SK-N-SH treated with all-trans-retinoic acid at 6 μM for 48 hours (cell line): ENCODE data around the gene CNTN4.

ENCODE experiments used
- ATAC-seq: fragments of 200-7000 bp; cut with Tn5 transposase; 3 replicates; pipeline ENCODE4 v1.9.1; 2020; ENCODE audit warnings: mild to moderate bottlenecking, moderate library complexity
- ARNTL ChIP-seq: fragments of 450-650 bp; formaldehyde crosslinking; IDR thresholded peaks from 2 replicates; pipeline ENCODE4 v1.5.0; 2020; ENCODE audit warnings: low read depth, mild to moderate bottlenecking, moderate library complexity, borderline replicate concordance
- CSDC2 ChIP-seq: fragments of 250-450 bp; sonication (Bioruptor Pico); IDR thresholded peaks from 2 replicates; pipeline ENCODE4 v1.5.0; 2020; ENCODE audit warnings: mild to moderate bottlenecking, moderate library complexity
- GLIS3 ChIP-seq: fragments of 250-450 bp; sonication (Bioruptor Pico); IDR thresholded peaks from 2 replicates; pipeline ENCODE4 v1.5.0; 2020; ENCODE audit warnings: mild to moderate bottlenecking, moderate library complexity
- ISL1 ChIP-seq: fragments of 250-450 bp; sonication (Bioruptor Pico); IDR thresholded peaks from 2 replicates; pipeline ENCODE4 v2.1.2; 2022; ENCODE audit warnings: mild to moderate bottlenecking, moderate library complexity
- PPARA ChIP-seq: fragments of 250-450 bp; sonication (Bioruptor Pico); IDR thresholded peaks from 2 replicates; pipeline ENCODE4 v1.5.0; 2020; ENCODE audit warnings: mild to moderate bottlenecking, borderline replicate concordance
- RARB ChIP-seq: fragments of 250-450 bp; sonication (Bioruptor Pico); IDR thresholded peaks from 2 replicates; pipeline ENCODE4 v1.8.0; 2021; ENCODE audit warnings: mild to moderate bottlenecking, moderate library complexity
- SNAI2 ChIP-seq: fragments of 250-450 bp; sonication (Bioruptor Pico); IDR thresholded peaks from 2 replicates; pipeline ENCODE4 v1.5.0; 2020; ENCODE audit warnings: mild to moderate bottlenecking, moderate library complexity
- TCF4 ChIP-seq: fragments of 250-450 bp; sonication (Bioruptor Pico); IDR thresholded peaks from 2 replicates; pipeline ENCODE4 v1.8.0; 2021; ENCODE audit warnings: mild to moderate bottlenecking, moderate library complexity, borderline replicate concordance
- TOX ChIP-seq: fragments of 250-450 bp; sonication (Bioruptor Pico); IDR thresholded peaks from 2 replicates; pipeline ENCODE4 v1.8.0; 2021; ENCODE audit warnings: mild to moderate bottlenecking, moderate library complexity, borderline replicate concordance
- ZC3H10 ChIP-seq: fragments of 250-450 bp; sonication (Bioruptor Pico); IDR thresholded peaks from 2 replicates; pipeline ENCODE4 v1.5.1; 2021; ENCODE audit warnings: mild to moderate bottlenecking, moderate library complexity
- ZFP3 ChIP-seq: fragments of 250-450 bp; sonication (Bioruptor Pico); IDR thresholded peaks from 2 replicates; pipeline ENCODE4 v1.5.0; 2020; ENCODE audit warnings: mild to moderate bottlenecking, moderate library complexity
- ZFP30 ChIP-seq: fragments of 450-650 bp; formaldehyde crosslinking; IDR thresholded peaks from 2 replicates; pipeline ENCODE4 v1.5.0; 2022; ENCODE audit warnings: mild to moderate bottlenecking, moderate library complexity
- ZNF565 ChIP-seq: fragments of 450-650 bp; formaldehyde crosslinking; conservative IDR thresholded peaks from 2 replicates; pipeline ENCODE4 v1.5.0; 2020; ENCODE audit warnings: low read depth, mild to moderate bottlenecking, moderate library complexity
- ZNF70 ChIP-seq: fragments of 450-650 bp; formaldehyde crosslinking; IDR thresholded peaks from 2 replicates; pipeline ENCODE4 v1.5.0; 2020; ENCODE audit warnings: mild to moderate bottlenecking, moderate library complexity
- ZNF8 ChIP-seq: fragments of 450-650 bp; formaldehyde crosslinking; IDR thresholded peaks from 2 replicates; pipeline ENCODE4 v1.5.0; 2020; ENCODE audit warnings: mild to moderate bottlenecking, moderate library complexity
- TF ChIP-seq, protein P1 (sequence below): fragments of 250-450 bp; sonication (Bioruptor Pico); IDR thresholded peaks from 2 replicates; pipeline ENCODE4 v1.8.0; 2021; ENCODE audit warnings: low read depth, mild to moderate bottlenecking, moderate library complexity, borderline replicate concordance
- TF ChIP-seq, protein P2 (sequence below): fragments of 250-450 bp; sonication (Bioruptor Pico); IDR thresholded peaks from 2 replicates; pipeline ENCODE4 v1.5.1; 2020; ENCODE audit warnings: low read depth, mild to moderate bottlenecking, moderate library complexity
- TF ChIP-seq, protein P3 (sequence below): fragments of 250-450 bp; sonication (Bioruptor Pico); IDR thresholded peaks from 2 replicates; pipeline ENCODE4 v1.5.1; 2021; ENCODE audit warnings: mild to moderate bottlenecking, moderate library complexity
- TF ChIP-seq, protein P4 (sequence below): fragments of 250-450 bp; sonication (Bioruptor Pico); IDR thresholded peaks from 2 replicates; pipeline ENCODE4 v1.8.0; 2020; ENCODE audit warnings: mild to moderate bottlenecking, moderate library complexity, borderline replicate concordance

The CNTN4 gene

DNA sequence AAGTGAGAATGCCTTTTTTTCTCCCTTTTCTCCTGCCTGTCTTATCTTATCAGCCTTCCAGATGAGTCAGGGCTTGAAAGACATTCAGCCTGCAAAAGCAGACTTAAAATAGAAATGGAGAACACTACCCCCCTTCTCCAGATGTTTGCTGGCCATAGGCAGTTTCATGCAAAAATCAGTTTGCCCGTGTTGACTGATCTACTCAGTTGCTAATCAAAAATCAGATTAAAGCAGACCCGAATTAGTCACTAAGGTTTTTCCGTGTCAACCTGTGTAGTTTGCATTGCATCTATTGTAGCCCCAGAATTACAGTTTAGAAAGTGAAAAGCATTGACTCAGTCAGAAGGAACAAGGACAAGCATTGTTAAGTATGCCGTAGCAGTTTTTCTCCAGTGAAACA, 955.3 kb downstream of the CNTN4 start (continued):
- TF ChIP-seq, protein P1, sequence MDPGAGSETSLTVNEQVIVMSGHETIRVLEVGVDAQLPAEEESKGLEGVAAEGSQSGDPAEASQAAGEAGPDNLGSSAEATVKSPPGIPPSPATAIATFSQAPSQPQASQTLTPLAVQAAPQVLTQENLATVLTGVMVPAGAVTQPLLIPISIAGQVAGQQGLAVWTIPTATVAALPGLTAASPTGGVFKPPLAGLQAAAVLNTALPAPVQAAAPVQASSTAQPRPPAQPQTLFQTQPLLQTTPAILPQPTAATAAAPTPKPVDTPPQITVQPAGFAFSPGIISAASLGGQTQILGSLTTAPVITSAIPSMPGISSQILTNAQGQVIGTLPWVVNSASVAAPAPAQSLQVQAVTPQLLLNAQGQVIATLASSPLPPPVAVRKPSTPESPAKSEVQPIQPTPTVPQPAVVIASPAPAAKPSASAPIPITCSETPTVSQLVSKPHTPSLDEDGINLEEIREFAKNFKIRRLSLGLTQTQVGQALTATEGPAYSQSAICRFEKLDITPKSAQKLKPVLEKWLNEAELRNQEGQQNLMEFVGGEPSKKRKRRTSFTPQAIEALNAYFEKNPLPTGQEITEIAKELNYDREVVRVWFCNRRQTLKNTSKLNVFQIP (CRISPR knock-in tag): no peak
- TF ChIP-seq, protein P2, sequence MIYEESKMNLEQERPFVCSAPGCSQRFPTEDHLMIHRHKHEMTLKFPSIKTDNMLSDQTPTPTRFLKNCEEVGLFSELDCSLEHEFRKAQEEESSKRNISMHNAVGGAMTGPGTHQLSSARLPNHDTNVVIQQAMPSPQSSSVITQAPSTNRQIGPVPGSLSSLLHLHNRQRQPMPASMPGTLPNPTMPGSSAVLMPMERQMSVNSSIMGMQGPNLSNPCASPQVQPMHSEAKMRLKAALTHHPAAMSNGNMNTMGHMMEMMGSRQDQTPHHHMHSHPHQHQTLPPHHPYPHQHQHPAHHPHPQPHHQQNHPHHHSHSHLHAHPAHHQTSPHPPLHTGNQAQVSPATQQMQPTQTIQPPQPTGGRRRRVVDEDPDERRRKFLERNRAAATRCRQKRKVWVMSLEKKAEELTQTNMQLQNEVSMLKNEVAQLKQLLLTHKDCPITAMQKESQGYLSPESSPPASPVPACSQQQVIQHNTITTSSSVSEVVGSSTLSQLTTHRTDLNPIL (CRISPR knock-in tag): no peak
- TF ChIP-seq, protein P3, sequence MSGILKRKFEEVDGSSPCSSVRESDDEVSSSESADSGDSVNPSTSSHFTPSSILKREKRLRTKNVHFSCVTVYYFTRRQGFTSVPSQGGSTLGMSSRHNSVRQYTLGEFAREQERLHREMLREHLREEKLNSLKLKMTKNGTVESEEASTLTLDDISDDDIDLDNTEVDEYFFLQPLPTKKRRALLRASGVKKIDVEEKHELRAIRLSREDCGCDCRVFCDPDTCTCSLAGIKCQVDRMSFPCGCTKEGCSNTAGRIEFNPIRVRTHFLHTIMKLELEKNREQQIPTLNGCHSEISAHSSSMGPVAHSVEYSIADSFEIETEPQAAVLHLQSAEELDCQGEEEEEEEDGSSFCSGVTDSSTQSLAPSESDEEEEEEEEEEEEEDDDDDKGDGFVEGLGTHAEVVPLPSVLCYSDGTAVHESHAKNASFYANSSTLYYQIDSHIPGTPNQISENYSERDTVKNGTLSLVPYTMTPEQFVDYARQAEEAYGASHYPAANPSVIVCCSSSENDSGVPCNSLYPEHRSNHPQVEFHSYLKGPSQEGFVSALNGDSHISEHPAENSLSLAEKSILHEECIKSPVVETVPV (CRISPR knock-in tag): no peak
- TF ChIP-seq ZNF565 (CRISPR knock-in tag) (no peak), ARNTL (CRISPR knock-in tag) (no peak)

DNA sequence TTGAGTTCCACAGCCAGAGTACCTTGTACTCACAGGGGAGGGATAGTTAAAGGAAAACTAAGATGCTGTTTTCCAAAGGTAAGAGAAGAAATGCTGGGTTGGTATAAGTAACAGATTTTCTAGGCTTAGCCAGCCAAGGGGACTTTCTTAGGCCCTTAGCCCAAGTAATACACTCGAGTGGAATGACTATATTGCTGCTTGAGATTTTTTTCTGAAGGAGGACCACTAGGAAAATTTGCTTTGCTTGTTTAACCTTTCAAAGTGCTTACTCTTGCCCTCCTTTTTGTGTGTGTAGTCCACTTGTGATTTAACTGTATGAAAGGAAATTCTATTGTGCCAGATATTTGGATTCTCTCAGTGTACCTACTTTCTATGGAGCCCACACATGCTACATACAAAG, 961.0 kb downstream of the CNTN4 start:
- TF ChIP-seq, protein P1 (CRISPR knock-in tag): no peak
- TF ChIP-seq, protein P3 (CRISPR knock-in tag): no peak
- no peak for ATAC-seq

DNA sequence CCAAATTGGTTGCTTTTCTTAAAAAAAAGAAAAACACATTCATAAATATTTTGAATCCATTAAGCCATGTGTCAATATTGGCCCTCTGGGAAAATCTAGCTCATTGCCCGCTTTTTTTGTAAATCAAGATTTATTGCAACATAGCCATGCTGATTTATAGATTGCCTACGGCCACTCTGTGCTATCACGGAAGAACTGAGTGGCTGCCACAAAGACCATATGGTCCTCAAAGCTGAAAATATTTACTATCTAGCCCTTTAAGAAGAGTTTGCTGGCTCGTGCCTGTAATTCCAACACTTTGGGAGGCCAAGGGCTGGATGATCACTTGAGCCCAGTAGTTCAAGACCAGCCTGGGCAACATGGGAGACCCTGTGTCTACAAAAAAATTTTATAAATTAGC, 965.6 kb downstream of the CNTN4 start:
- TF ChIP-seq ZFP30 (CRISPR knock-in tag): no peak
- TF ChIP-seq ZFP3 (CRISPR knock-in tag): no peak
- TF ChIP-seq, protein P4, sequence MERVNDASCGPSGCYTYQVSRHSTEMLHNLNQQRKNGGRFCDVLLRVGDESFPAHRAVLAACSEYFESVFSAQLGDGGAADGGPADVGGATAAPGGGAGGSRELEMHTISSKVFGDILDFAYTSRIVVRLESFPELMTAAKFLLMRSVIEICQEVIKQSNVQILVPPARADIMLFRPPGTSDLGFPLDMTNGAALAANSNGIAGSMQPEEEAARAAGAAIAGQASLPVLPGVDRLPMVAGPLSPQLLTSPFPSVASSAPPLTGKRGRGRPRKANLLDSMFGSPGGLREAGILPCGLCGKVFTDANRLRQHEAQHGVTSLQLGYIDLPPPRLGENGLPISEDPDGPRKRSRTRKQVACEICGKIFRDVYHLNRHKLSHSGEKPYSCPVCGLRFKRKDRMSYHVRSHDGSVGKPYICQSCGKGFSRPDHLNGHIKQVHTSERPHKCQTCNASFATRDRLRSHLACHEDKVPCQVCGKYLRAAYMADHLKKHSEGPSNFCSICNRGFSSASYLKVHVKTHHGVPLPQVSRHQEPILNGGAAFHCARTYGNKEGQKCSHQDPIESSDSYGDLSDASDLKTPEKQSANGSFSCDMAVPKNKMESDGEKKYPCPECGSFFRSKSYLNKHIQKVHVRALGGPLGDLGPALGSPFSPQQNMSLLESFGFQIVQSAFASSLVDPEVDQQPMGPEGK (CRISPR knock-in tag): no peak
- TF ChIP-seq PPARA: no peak
- TF ChIP-seq ZC3H10: no peak
- TF ChIP-seq RARB (CRISPR knock-in tag): no peak
- TF ChIP-seq CSDC2: no peak
- TF ChIP-seq GLIS3 (CRISPR knock-in tag): no peak
- TF ChIP-seq, protein P2 (CRISPR knock-in tag): no peak
- no peak for TF ChIP-seq ZNF70
- no peak for ATAC-seq

DNA sequence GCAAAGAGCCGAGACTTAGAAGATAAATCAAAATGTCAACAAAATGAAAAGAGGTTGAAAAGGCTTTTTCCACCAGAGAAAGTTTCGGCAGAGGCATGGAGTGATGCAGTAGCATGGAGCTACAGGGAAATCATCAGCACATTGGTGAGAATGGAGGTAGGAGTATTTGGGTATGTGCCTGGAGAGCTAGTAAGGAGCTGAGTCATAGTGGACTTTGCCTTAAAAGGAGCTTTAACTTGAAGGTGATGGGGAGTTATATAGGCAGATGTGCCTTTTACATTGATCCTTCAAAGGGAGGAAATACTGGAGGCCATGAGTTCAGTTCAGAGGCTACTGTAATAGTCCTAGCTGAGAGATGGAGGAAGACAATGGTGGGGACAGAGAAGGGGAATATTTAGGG, 967.2 kb downstream of the CNTN4 start:
- no peak for ATAC-seq
- TF ChIP-seq ISL1 (CRISPR knock-in tag): no peak
- TF ChIP-seq TOX (CRISPR knock-in tag): no peak
- TF ChIP-seq ZNF565 (CRISPR knock-in tag): no peak
- no peak for TF ChIP-seq PPARA
- TF ChIP-seq, protein P4 (CRISPR knock-in tag): no peak
- TF ChIP-seq SNAI2 (CRISPR knock-in tag): no peak
- TF ChIP-seq, protein P2 (CRISPR knock-in tag): no peak
- no peak for TF ChIP-seq ARNTL (CRISPR knock-in tag)
- no peak for TF ChIP-seq TCF4 (CRISPR knock-in tag)
- TF ChIP-seq ZFP30 (CRISPR knock-in tag): no peak
- no peak for TF ChIP-seq RARB (CRISPR knock-in tag)
- TF ChIP-seq ZFP3 (CRISPR knock-in tag): no peak
- TF ChIP-seq ZNF8 (CRISPR knock-in tag): no peak
